PC-9 (cell line): Measurements from ENCODE around the gene SH3PXD2A.

Experiments
- CTCF ChIP-seq: fragments of 200-600 bp; sonication (generic); conservative IDR thresholded peaks from 2 replicates; pipeline ENCODE4 v1.6.1; 2017; ENCODE audit warnings: mixed run types, antibody characterized with exemption, mild to moderate bottlenecking, moderate library complexity
- EZH2 ChIP-seq: fragments of 200-600 bp; sonication (generic); IDR thresholded peaks from 2 replicates; pipeline ENCODE4 v1.8.0; 2017; ENCODE audit warnings: antibody characterized with exemption, low read depth

- TF ChIP-seq CTCF (no peak), EZH2 (no peak)
These were observed 217.3 kb downstream of the SH3PXD2A start for GRCh38 chr10:103637927-103638557.
